Suprapubic skin (tissue), 4 donors: Measurements from ENCODE around the gene LAMB4. TPM values are rescaled to one million over a fixed set of nuclear protein-coding genes. Genes with fewer than 3 reads are reported as not detected.

ENCODE experiments used
- DNase-seq, 2 donors: peaks; one replicate each; pipeline ENCODE4 v3.0.0-alpha.2; 2019; ENCODE audit warnings: low spot score in 2 of 2
- H3K27ac ChIP-seq: fragments of 200-600 bp; sonication (generic); one replicate; pipeline ENCODE4 v1.5.1; 2019
- H3K27me3 ChIP-seq: fragments of 200-600 bp; sonication (generic); one replicate; pipeline ENCODE4 v1.5.1; 2019
- H3K36me3 ChIP-seq: fragments of 200-600 bp; sonication (generic); one replicate; pipeline ENCODE4 v1.5.1; 2019
- H3K4me1 ChIP-seq: fragments of 200-600 bp; sonication (generic); one replicate; pipeline ENCODE4 v1.5.1; 2019
- H3K4me3 ChIP-seq: fragments of 200-600 bp; sonication (generic); one replicate; pipeline ENCODE4 v1.5.1; 2019; ENCODE audit warnings: mild to moderate bottlenecking
- H3K9me3 ChIP-seq: fragments of 200-600 bp; sonication (generic); one replicate; pipeline ENCODE4 v1.5.1; 2019
- CTCF ChIP-seq, 2 donors: fragments of 200-600 bp in 1 of 2; fragments of 450-650 bp in 1 of 2; sonication (generic) in 1 of 2; IDR thresholded peaks; one replicate each; pipeline ENCODE4 v1.5.1; 2016 to 2019; ENCODE audit warnings: antibody characterized with exemption in 2 of 2, mild to moderate bottlenecking in 1 of 2, moderate library complexity in 1 of 2
- EP300 ChIP-seq: sonication (generic); formaldehyde crosslinking; IDR thresholded peaks from one replicate; pipeline ENCODE4 v1.6.1; 2017; ENCODE audit warnings: antibody characterized with exemption
- POLR2A ChIP-seq, 2 donors: fragments of 450-650 bp; IDR thresholded peaks; one replicate each; pipeline ENCODE4 v1.6.1; 2017; ENCODE audit warnings: antibody characterized with exemption in 2 of 2, mild to moderate bottlenecking in 2 of 2, moderate library complexity in 2 of 2
- POLR2AphosphoS5 ChIP-seq, 3 donors: sonication (generic); formaldehyde crosslinking; IDR thresholded peaks; one replicate each; pipeline ENCODE4 v1.6.1; 2017; ENCODE audit warnings: antibody characterized with exemption in 3 of 3
- WGBS: methylation state at CpG from one replicate; pipeline ENCODE4 v1.1.5; 2018; 5-methylcytosine and 5-hydroxymethylcytosine counted together
- total RNA-seq, 4 donors: library from RNA; depleted of rRNA; stranded (reverse); fragments of >200 nt; gene quantifications; one replicate each; pipeline ENCODE4 v1.1.0, GENCODE V29; 2016

LAMB4 gene
- total RNA-seq, 4 donors from 2014 or later, result 212 to 642 (median 282) TPM

- peaks cover 45% of the 10 kb centered on the region for H3K36me3 ChIP-seq
- no peak for TF ChIP-seq POLR2AphosphoS5 (IDR thresholded peaks at IDR 0.05)
- no peak for TF ChIP-seq CTCF (IDR thresholded peaks at IDR 0.05)
- TF ChIP-seq POLR2A (IDR thresholded peaks at IDR 0.05), result no peak
- TF ChIP-seq EP300, result no peak
- WGBS, result 69% methylated on average over 3 of the region's 3 CpGs
- no peak overlapping the region for H3K27ac ChIP-seq
- H3K27me3 ChIP-seq, result no peaks in the 10 kb centered on the region
- peaks cover 3% of the 10 kb centered on the region for H3K4me1 ChIP-seq
- no peak for DNase-seq
- no peaks in the 10 kb centered on the region for H3K9me3 ChIP-seq
- H3K4me3 ChIP-seq, result no peak overlapping the region
These were observed 150.0 kb downstream of the LAMB4 start for GRCh38 chr7:107980171-107980570.

- peaks cover 3% of the 10 kb centered on the region for H3K4me1 ChIP-seq
- peaks cover 50% of the 10 kb centered on the region for H3K36me3 ChIP-seq
- no peaks in the 10 kb centered on the region for H3K9me3 ChIP-seq
- TF ChIP-seq EP300 (no peak), POLR2A (IDR thresholded peaks at IDR 0.05) (no peak), POLR2AphosphoS5 (IDR thresholded peaks at IDR 0.05) (no peak), CTCF (IDR thresholded peaks at IDR 0.05) (no peak)
- no peak overlapping the region for H3K27ac ChIP-seq
- no peak for DNase-seq
- WGBS, result 87% methylated on average over 5 of the region's 5 CpGs
- no peaks in the 10 kb centered on the region for H3K27me3 ChIP-seq
- H3K4me3 ChIP-seq, result no peak overlapping the region
These were observed 151.2 kb downstream of the LAMB4 start for GRCh38 chr7:107978815-107979408.

- H3K27me3 ChIP-seq, result no peaks in the 10 kb centered on the region
- H3K36me3 ChIP-seq, result peaks cover 47% of the 10 kb centered on the region
- H3K4me1 ChIP-seq, result peaks cover 18% of the 10 kb centered on the region
- DNase-seq, result no peak
- no peak for TF ChIP-seq CTCF (IDR thresholded peaks at IDR 0.05)
- no peak for TF ChIP-seq POLR2AphosphoS5 (IDR thresholded peaks at IDR 0.05)
- H3K4me3 ChIP-seq, result no peak overlapping the region
- 95% methylated on average over 4 of the region's 4 CpGs for WGBS
- H3K27ac ChIP-seq, result no peak overlapping the region
- no peaks in the 10 kb centered on the region for H3K9me3 ChIP-seq
These were observed 153.1 kb downstream of the LAMB4 start for GRCh38 chr7:107977048-107977447.

- Histone ChIP-seq H3K27me3 (no peaks in the 10 kb centered on the region), H3K36me3 (peaks cover 47% of the 10 kb centered on the region), H3K9me3 (no peaks in the 10 kb centered on the region), H3K4me3 (no peak overlapping the region), H3K4me1 (peaks cover 22% of the 10 kb centered on the region), H3K27ac (no peak overlapping the region)
- WGBS, result 96% methylated on average over 1 of the region's 1 CpG
- TF ChIP-seq POLR2A (IDR thresholded peaks at IDR 0.05) (no peak), CTCF (IDR thresholded peaks at IDR 0.05) (no peak), EP300 (no peak)
- DNase-seq, result no peak
These were observed 153.5 kb downstream of the LAMB4 start for GRCh38 chr7:107976620-107977019.

GRCh38 chr7:107975394-107976013 is 154.7 kb downstream of the LAMB4 start:
- Histone ChIP-seq H3K4me1 (peaks cover 33% of the 10 kb centered on the region), H3K4me3 (no peak overlapping the region), H3K9me3 (no peaks in the 10 kb centered on the region), H3K27me3 (no peaks in the 10 kb centered on the region), H3K27ac (no peak overlapping the region), H3K36me3 (peaks cover 45% of the 10 kb centered on the region)
- no peak for DNase-seq
- TF ChIP-seq POLR2A (IDR thresholded peaks at IDR 0.05) (no peak), EP300 (no peak), CTCF (IDR thresholded peaks at IDR 0.05) (no peak), POLR2AphosphoS5 (IDR thresholded peaks at IDR 0.05) (no peak)
- WGBS, result 95% methylated on average over 13 of the region's 13 CpGs
